HG02798 (cell line): ENCODE data around the gene KCNJ11.
A peak's percentile ranks its signal among the peaks of the same experiment; 100 is the strongest.

Experiments used
- ATAC-seq: cut with Tn5 transposase; IDR thresholded peaks from one replicate; pipeline ENCODE4 v1.9.1; 2021; ENCODE audit warnings: mild to moderate bottlenecking; ENCODE audit not compliant: unreplicated experiment, poor library complexity

KCNJ11 gene

GRCh38 chr11:17369684-17370243 is 18.7 kb downstream of the KCNJ11 start:
- ATAC-seq, result no peak

GRCh38 chr11:17369094-17369493 is 19.4 kb downstream of the KCNJ11 start:
- no peak for ATAC-seq

GRCh38 chr11:17368551-17368950 is 19.9 kb downstream of the KCNJ11 start:
- ATAC-seq, result no peak

- no peak for ATAC-seq
Measured at GRCh38 chr11:17366495-17366894, 22.0 kb downstream of the KCNJ11 start.

- peak; percentile 43 for ATAC-seq
Measured at GRCh38 chr11:17354601-17354991, 33.9 kb downstream of the KCNJ11 start.

- no peak for ATAC-seq
Measured at GRCh38 chr11:17353821-17354600, 34.4 kb downstream of the KCNJ11 start.

GRCh38 chr11:17352950-17353820 is 35.3 kb downstream of the KCNJ11 start:
- peak; percentile 39 for ATAC-seq

- ATAC-seq, result peak; percentile 32
Measured at GRCh38 chr11:17351510-17352176, 36.8 kb downstream of the KCNJ11 start, which contains the start of gene NCR3LG1. NCR3LG1 (plus strand) TSS chr11:17351800; CDS start chr11:17351970, 170 bp downstream.

- ATAC-seq, result no peak
Measured at GRCh38 chr11:17351172-17351509, 37.3 kb downstream of the KCNJ11 start.

GRCh38 chr11:17350455-17351171 is 37.8 kb downstream of the KCNJ11 start:
- ATAC-seq, result no peak

GRCh38 chr11:17347676-17348075 is 40.8 kb downstream of the KCNJ11 start:
- ATAC-seq, result no peak

- no peak for ATAC-seq
Measured at GRCh38 chr11:17343907-17344306, 44.6 kb downstream of the KCNJ11 start.

GRCh38 chr11:17343257-17343656 is 45.2 kb downstream of the KCNJ11 start:
- ATAC-seq, result no peak
